Measurements from ENCODE around the gene SYS1.
A peak's percentile ranks its signal among the peaks of the same experiment; 100 is the strongest.

The SYS1 gene

GRCh38 chr20:45362804-45363610 is at the start of gene SYS1:
Gene SYS1 (plus strand): TSS chr20:45363156. CDS start chr20:45363532, 376 bp downstream.
- peak; percentile 91 for FAIRE-seq

DNA sequence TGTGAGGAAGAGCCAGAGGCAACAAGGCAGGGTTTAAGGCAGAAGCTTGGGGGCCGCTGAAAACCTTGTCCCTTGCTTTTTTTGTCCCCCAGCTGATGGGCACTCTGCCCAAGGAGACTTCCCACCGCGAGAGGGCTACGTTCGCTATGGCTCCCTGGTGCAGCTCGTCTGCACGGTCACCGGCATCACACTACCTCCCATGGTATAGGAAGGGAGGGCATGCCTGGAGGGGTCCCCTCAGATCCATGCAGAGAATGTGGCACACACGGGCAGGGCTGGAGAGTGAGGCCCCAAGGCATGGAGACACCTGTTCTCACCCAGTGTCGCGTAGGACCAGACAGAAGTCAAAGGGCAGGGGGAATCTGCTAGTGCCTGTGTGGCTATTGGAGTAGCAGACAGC is 49.0 kb upstream of the SYS1 start:
- no peak for FAIRE-seq

GRCh38 chr20:45315672-45316071 is 47.3 kb upstream of the SYS1 start:
- FAIRE-seq, result no peak

DNA sequence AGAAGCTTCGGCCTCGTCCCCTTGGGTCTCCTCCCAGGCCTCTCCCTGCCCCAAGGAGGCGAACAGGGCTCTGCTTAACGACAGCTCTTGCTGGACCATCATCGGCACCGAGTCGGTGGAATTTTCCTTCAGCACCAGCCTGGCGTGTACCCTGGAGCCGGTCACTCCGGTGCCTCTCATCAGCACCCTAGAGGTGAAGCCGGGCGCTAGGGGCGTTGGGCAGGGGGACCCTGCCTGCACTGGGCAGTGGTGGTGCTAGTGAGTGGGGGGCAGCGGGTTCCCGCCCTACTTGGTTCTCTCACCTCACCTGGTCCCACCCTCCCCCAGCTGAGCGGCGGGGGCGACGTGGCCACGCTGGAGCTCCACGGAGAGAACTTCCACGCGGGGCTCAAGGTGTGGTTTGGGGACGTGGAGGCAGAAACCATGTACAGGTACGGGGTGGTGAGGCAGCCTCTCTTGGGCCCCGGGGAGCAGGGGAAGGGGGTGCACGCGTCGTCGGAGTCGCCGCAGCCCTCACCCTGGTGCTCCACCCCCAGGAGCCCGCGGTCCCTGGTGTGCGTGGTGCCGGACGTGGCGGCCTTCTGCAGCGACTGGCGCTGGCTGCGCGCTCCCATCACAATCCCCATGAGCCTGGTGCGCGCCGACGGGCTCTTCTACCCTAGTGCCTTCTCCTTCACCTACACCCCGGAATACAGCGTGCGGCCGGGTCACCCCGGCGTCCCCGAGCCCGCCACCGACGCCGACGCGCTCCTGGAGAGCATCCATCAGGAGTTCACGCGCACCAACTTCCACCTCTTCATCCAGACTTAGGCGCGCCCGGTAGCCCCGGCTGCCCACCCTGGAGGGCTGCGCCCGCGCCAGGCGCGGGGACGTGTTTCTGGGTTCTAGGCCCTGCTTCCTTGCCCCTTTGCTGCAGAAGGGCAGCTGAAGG is 46.5 kb upstream of the SYS1 start:
- FAIRE-seq, result no peak

GRCh38 chr20:45317826-45318225 is 45.1 kb upstream of the SYS1 start:
- no peak for FAIRE-seq

DNA sequence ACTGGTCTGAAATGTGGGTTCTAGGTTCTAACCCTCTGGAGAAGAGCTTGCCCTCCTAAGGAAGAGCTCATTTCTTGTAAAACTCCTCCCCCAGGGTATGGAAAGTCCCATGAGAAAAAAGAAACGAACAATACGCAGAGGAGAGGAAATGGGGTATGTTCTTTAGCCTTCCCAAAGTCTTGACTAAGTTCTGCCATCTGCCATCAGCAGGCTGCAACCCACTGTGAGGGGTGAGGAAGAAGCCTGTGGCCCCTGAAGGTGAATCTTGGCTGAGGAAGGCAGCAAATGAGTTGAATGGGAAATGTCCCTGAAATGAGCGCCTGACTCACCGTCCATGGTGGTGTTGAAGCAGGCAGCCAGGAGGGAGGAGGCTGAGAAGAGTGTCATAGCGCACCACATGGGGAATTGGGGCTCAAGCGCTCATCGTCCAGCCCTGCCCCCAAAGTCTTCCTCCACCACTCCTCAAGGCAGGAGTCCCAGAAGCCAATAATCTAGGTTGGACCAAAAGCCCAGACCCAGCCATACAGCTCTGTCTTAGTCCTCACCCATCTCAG is 44.5 kb upstream of the SYS1 start:
- no peak for FAIRE-seq

DNA sequence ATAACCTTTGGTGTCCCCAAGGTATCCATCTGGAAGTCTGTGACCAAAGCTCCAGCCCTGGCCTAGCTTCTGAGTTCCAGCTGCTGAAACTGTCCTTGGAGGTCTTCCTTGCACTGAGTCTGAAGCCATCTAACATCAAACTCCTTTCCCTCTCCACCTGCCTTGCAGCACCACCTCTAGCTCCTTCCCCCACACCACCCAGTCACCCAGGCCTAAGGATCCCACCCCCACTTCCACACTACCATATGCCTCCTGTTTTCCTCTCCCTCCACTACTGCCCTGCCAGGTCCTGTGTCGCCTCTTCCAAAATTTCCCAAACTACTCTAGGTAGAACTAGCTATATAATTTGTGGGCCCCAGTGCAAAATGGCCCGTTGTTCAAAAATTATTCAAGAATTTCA is 44.0 kb upstream of the SYS1 start:
- no peak for FAIRE-seq

GRCh38 chr20:45320948-45321595 is 41.9 kb upstream of the SYS1 start:
- FAIRE-seq, result no peak

- FAIRE-seq, result no peak
These were observed 40.0 kb upstream of the SYS1 start for GRCh38 chr20:45322952-45323383.

DNA sequence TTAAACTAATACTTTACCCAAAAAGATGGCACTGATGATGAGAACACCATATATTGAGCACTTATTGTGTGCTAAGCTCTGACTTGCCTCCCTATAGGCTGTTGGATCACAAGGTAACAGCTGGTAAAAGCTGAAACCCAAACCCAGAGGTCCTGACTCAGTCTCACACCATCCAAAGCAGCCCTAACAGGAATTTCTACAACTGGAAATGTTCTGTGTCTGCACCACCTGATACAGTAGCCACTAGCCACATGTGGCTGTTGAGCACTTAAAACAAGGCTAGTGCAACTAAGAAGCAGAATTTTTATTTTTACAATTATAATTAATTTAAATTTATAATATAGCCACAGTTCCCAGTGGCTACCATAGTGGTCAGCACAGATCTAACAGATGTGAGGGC is 39.2 kb upstream of the SYS1 start:
- no peak for FAIRE-seq

DNA sequence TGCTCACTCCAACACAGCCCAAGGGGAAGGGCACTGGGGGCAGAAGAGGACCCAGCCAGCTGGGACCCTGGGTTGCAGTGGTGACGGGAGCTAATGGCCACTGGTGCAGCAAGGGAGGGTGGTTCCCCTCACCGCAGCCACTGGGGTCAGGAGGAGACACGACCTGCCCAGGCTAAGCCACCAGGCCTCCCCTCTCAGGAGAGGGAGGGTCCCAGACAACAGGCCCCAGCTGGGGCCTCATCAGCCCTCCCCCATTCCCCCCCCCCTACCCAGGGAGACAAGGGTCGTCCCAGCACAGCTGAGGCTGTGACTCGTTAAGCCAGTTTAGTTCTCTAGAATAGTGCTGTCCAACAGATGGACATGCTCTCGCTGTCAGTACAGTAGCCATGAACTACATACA is 37.6 kb upstream of the SYS1 start:
- no peak for FAIRE-seq

GRCh38 chr20:45328451-45328850 is 34.5 kb upstream of the SYS1 start:
- FAIRE-seq, result no peak

DNA sequence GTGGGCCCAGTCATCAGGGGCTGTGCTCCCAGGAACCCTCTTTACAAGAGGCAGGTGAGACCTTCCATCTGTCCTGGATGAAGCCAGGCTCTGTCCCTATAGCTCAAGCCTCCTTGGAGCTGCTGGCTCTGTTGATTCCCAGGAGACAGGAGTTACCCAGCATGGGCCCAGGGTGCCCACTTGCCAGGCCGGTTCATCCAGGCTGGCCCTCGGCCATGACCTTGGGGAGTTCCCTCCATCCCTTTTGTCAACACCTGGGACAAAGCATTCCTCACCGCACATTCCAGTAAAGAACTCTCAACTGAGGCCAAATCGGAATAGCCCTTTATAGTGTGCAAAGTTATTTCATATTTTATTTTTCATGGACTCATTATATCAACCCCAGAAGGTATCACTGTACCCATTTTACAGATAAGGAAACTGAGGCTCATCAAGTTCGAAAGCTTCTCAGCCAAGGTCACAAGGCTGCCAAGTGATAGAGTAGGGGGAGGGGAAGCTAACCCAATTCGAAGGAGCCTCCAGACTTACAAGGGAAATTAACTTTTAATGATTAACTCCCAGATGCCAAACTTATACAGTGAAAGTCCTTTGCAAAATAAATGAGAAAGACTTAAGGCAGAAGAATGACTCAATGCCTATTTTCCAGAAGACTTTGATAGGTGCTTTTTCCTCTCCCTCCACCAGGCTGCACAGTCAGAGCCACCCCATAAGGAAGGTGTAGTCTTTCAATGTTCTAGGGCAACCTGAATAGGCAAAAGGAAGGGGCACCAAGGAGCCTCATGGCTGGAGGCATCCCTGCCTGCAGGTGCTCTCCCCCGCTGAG is 33.2 kb upstream of the SYS1 start:
- no peak for FAIRE-seq

DNA sequence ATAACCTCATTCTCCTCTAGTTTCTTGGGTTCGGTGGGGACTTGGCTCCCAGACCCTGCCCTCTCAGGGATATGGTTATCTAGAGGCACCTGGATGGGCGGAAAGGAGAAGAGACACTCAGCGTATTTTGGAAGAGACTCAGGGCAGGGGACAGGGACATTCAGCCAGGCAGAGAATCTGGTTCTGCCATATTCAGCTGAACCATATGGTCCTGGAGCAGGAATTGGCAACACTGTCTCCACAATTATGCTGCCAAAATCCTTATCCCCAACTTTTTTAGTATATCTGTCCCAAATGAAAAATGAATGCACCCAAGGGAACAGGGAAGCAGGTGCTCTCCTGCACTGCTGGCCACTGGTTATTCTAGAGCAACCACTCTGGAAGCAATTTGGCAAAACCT is 32.5 kb upstream of the SYS1 start:
- FAIRE-seq, result no peak

DNA sequence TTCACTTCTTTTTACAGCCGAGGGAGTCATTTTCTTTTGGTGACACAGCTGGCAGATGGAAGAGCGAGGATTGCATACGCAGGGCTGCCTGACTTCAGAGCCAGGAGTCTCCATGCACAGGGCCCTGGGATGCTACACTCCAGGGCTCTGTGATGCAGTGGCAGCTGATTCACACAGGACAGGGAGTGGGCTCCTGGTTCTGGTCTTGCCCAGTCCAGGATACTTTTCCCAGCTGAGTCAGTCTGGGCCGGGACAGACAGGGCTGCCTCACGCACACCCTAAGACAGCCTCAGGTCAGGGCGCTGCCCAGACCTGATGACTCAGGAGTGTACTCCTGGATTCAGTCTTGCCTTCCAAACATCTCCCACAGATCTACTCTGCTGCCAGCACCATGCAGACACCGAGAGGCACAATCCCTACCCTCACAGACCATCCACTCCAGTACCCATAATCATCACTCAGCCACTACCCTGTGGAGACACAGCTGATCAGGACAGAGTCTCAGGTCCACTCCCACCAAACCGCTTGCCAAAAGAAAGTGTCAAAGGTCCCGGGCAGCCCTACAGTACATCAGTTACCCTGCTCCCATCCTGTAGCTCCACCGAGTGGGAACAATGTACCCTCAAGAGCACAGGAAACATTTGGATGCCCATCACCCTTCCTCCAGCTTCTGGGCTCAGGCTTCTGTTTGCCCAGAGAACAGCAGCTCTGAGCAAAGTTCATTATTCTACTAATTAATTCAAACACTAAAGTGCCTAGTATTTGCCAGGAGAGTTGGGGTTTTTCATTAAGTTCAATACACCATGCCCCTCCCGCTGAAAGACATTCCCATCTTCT is 26.2 kb upstream of the SYS1 start:
- no peak for FAIRE-seq

GRCh38 chr20:45337367-45338120 is 25.4 kb upstream of the SYS1 start:
- FAIRE-seq, result no peak

DNA sequence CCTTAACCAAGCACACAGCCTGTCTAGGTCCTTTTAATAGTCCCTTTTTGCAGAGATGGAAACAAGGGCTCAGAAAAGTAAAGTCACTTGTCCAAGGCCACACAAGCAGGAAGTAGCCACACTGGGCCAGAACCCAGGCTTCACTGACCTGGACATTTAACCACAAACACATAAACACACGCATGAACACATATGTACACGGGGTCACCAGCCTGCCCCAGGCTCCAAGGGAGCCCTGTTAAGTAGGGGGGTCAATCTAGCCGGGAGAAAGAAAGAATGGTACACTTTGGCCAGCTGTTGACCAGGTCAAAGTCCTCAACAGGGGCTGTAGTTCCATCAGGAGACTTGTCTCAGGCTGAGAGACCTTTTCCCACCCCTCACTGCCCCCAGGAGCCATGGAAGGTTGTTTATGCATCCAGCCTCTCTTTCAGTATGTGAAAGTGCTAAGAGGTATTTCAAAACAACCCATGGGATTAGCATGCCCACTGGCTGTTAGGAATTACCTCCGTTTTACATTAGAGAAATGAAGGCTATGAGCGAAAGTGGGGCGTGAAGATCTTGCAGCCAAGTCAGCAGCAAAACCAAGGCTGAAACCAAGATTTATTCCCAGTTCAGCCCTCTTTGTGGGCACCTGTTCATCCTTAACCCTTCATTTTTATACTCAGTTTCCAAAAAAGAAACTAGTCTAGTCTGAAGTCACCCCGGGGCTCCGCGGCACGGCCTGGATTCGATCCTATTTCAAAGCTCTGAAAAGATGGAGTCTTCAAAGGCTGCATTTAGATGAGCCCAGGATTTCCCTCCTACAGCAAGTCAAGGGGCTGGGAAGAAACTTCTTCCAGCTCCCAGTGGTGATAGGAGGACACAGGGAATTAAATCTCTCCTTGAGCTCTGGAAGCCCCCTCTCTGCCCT is 24.6 kb upstream of the SYS1 start:
- FAIRE-seq, result no peak

- FAIRE-seq, result no peak
These were observed 23.9 kb upstream of the SYS1 start for GRCh38 chr20:45339084-45339483.

DNA sequence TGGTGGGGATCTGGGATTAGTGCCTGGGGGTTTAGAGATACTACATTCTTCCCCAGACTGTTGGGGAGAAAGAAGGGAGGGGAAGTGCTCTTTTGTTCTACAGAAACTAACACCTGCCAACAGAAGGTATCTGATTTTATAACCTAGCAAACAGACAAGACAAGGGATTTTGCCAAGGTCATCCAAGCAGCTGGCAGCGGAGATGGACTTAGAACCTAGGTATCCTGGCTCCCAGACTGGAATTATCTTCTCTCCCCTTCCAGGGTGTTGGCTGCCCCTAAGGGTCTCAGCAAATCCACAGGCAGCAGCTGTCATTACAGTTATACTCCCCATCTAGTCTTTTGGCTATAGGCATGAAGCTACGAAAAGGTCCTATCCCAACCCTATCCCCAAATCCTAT is 23.2 kb upstream of the SYS1 start:
- FAIRE-seq, result no peak
